ENCODE data around the gene MRPL9. TPM values are rescaled to one million over a fixed set of nuclear protein-coding genes. Genes with fewer than 3 reads are reported as not detected.
A peak's percentile ranks its signal among the peaks of the same experiment; 100 is the strongest.
"Not testable (repeated sequence)": the region's sequence is repeated elsewhere in the genome, so short reads cannot be mapped to it uniquely, and the experiment has no call there.

The MRPL9 gene
- polyA plus RNA-seq, 3 donors from 2014 or later: 120 to 128 (median 128) TPM

- Mint-ChIP-seq H3K9me3 (no peaks in the 10 kb centered on the region), H3K36me3 (peaks cover 0 to 5% (median 0%) of the 10 kb centered on the region in 3 donors), H3K27me3 (ENCODE audit: low read depth in 3 of 3) (peaks cover 0 to 3% (median 1%) of the 10 kb centered on the region in 3 donors), H3K4me1 (peaks cover 8 to 11% of the 10 kb centered on the region in 2 donors), H3K4me3 (no peak overlapping the region), H3K27ac (no peak overlapping the region)
- DNase-seq: no peak
Measured at GRCh38 chr1:151801310-151801820, 38.1 kb upstream of the MRPL9 start.

GRCh38 chr1:151800830-151801229 is 37.5 kb upstream of the MRPL9 start:
- Mint-ChIP-seq H3K27me3 (ENCODE audit: low read depth in 3 of 3) (peaks cover 0 to 3% (median 1%) of the 10 kb centered on the region in 3 donors), H3K4me1 (peaks cover 8 to 11% of the 10 kb centered on the region in 2 donors), H3K9me3 (no peaks in the 10 kb centered on the region), H3K36me3 (peaks cover 0 to 6% (median 0%) of the 10 kb centered on the region in 3 donors), H3K27ac (peak overlapping the region in 2 of 6 donors; percentile 5 to 40), H3K4me3 (no peak overlapping the region)
- no peak for DNase-seq

- H3K27ac Mint-ChIP-seq: no peak overlapping the region
- H3K4me3 Mint-ChIP-seq: no peak overlapping the region
- peaks cover 0 to 3% (median 1%) of the 10 kb centered on the region in 3 donors for H3K27me3 Mint-ChIP-seq (ENCODE audit: low read depth in 3 of 3)
- DNase-seq: no peak
- H3K9me3 Mint-ChIP-seq: no peaks in the 10 kb centered on the region
- peaks cover 0 to 7% (median 2%) of the 10 kb centered on the region in 3 donors for H3K36me3 Mint-ChIP-seq
- H3K4me1 Mint-ChIP-seq: peaks cover 8 to 11% of the 10 kb centered on the region in 2 donors
Measured at GRCh38 chr1:151799179-151800022, 36.1 kb upstream of the MRPL9 start.

GRCh38 chr1:151798571-151798970 is 35.3 kb upstream of the MRPL9 start:
- Mint-ChIP-seq H3K4me3 (no peak overlapping the region), H3K27ac (no peak overlapping the region), H3K36me3 (peaks cover 0 to 10% (median 5%) of the 10 kb centered on the region in 3 donors), H3K4me1 (peaks cover 8 to 11% of the 10 kb centered on the region in 2 donors), H3K9me3 (no peaks in the 10 kb centered on the region), H3K27me3 (ENCODE audit: low read depth in 3 of 3) (peaks cover 0 to 3% (median 1%) of the 10 kb centered on the region in 3 donors)
- no peak for DNase-seq

GRCh38 chr1:151790940-151791651 is 27.8 kb upstream of the MRPL9 start:
- H3K9me3 Mint-ChIP-seq: no peaks in the 10 kb centered on the region
- DNase-seq: no peak
- H3K36me3 Mint-ChIP-seq: peaks cover 0 to 5% (median 4%) of the 10 kb centered on the region in 3 donors
- H3K4me1 Mint-ChIP-seq: peaks cover 32 to 35% of the 10 kb centered on the region in 2 donors
- H3K27me3 Mint-ChIP-seq (ENCODE audit: low read depth in 3 of 3): peaks cover 6 to 12% (median 8%) of the 10 kb centered on the region in 3 donors
- H3K27ac Mint-ChIP-seq: peak overlapping the region; percentile 83 to 94 (median 86)
- peak overlapping the region; percentile 95 to 98 (median 97) for H3K4me3 Mint-ChIP-seq

GRCh38 chr1:151790071-151790939 is 27.0 kb upstream of the MRPL9 start, which contains the start of gene TDRKH:
Gene TDRKH (minus strand): TSS chr1:151790500. CDS start chr1:151783022, 7,478 bp downstream.
- H3K9me3 Mint-ChIP-seq: no peaks in the 10 kb centered on the region
- H3K4me3 Mint-ChIP-seq: peak within 1 kb of the TSS; percentile 95 to 98 (median 97)
- peak; percentile 98 to 99 (median 98) for DNase-seq
- peaks cover 32 to 35% of the 10 kb centered on the region in 2 donors for H3K4me1 Mint-ChIP-seq
- peak within 1 kb of the TSS; percentile 83 to 94 (median 86) for H3K27ac Mint-ChIP-seq
- peaks cover 6 to 12% (median 8%) of the 10 kb centered on the region in 3 donors for H3K27me3 Mint-ChIP-seq (ENCODE audit: low read depth in 3 of 3)
- peaks cover 0 to 5% (median 4%) of the 10 kb centered on the region in 3 donors for H3K36me3 Mint-ChIP-seq

- Mint-ChIP-seq H3K9me3 (no peaks in the 10 kb centered on the region), H3K4me1 (peaks cover 32 to 35% of the 10 kb centered on the region in 2 donors), H3K27me3 (ENCODE audit: low read depth in 3 of 3) (peaks cover 6 to 12% (median 8%) of the 10 kb centered on the region in 3 donors), H3K27ac (no peak overlapping the region), H3K4me3 (no peak overlapping the region), H3K36me3 (no peaks in the 10 kb centered on the region)
- DNase-seq: no peak
Measured at GRCh38 chr1:151787689-151788088, 24.4 kb upstream of the MRPL9 start.

- peaks cover 0 to 3% (median 0%) of the 10 kb centered on the region in 3 donors for H3K27me3 Mint-ChIP-seq (ENCODE audit: low read depth in 3 of 3)
- DNase-seq: no peak
- peaks cover 0 to 2% of the 10 kb centered on the region in 2 donors for H3K4me1 Mint-ChIP-seq
- no peaks in the 10 kb centered on the region for H3K9me3 Mint-ChIP-seq
- H3K36me3 Mint-ChIP-seq: peaks cover 10 to 24% (median 11%) of the 10 kb centered on the region in 3 donors
- no peak overlapping the region for H3K4me3 Mint-ChIP-seq
- H3K27ac Mint-ChIP-seq: no peak overlapping the region
Measured at GRCh38 chr1:151783796-151784195, 20.5 kb upstream of the MRPL9 start.

GRCh38 chr1:151782741-151783140 is 19.4 kb upstream of the MRPL9 start:
- Mint-ChIP-seq H3K27ac (no peak overlapping the region), H3K4me1 (no peaks in the 10 kb centered on the region), H3K36me3 (peaks cover 17 to 32% (median 18%) of the 10 kb centered on the region in 3 donors), H3K4me3 (no peak overlapping the region), H3K27me3 (ENCODE audit: low read depth in 3 of 3) (peaks cover 0 to 3% (median 0%) of the 10 kb centered on the region in 3 donors), H3K9me3 (no peaks in the 10 kb centered on the region)
- no peak for DNase-seq

- not testable (repeated sequence) for H3K4me1 Mint-ChIP-seq; H3K27ac Mint-ChIP-seq; H3K27me3 Mint-ChIP-seq (ENCODE audit: low read depth in 3 of 3); H3K4me3 Mint-ChIP-seq; H3K9me3 Mint-ChIP-seq; DNase-seq
- H3K36me3 Mint-ChIP-seq: peaks cover 17 to 32% (median 18%) of the 10 kb centered on the region in 3 donors
Measured at GRCh38 chr1:151782026-151782425, 18.7 kb upstream of the MRPL9 start.

- not testable (repeated sequence) for H3K27ac Mint-ChIP-seq; H3K27me3 Mint-ChIP-seq (ENCODE audit: low read depth in 3 of 3); H3K9me3 Mint-ChIP-seq; H3K4me3 Mint-ChIP-seq; DNase-seq; H3K4me1 Mint-ChIP-seq
- H3K36me3 Mint-ChIP-seq: peaks cover 21 to 40% (median 25%) of the 10 kb centered on the region in 3 donors
Measured at GRCh38 chr1:151780736-151781135, 17.4 kb upstream of the MRPL9 start.

GRCh38 chr1:151779852-151780251 is 16.6 kb upstream of the MRPL9 start:
- no peaks in the 10 kb centered on the region for H3K9me3 Mint-ChIP-seq
- H3K27ac Mint-ChIP-seq: no peak overlapping the region
- H3K36me3 Mint-ChIP-seq: peaks cover 30 to 49% (median 32%) of the 10 kb centered on the region in 3 donors
- DNase-seq: no peak
- H3K4me1 Mint-ChIP-seq: no peaks in the 10 kb centered on the region
- peaks cover 0 to 3% (median 0%) of the 10 kb centered on the region in 3 donors for H3K27me3 Mint-ChIP-seq (ENCODE audit: low read depth in 3 of 3)
- no peak overlapping the region for H3K4me3 Mint-ChIP-seq

GRCh38 chr1:151777317-151777716 is 14.0 kb upstream of the MRPL9 start:
- Mint-ChIP-seq H3K27me3 (ENCODE audit: low read depth in 3 of 3) (peaks cover 0 to 5% (median 0%) of the 10 kb centered on the region in 3 donors), H3K27ac (no peak overlapping the region), H3K4me3 (no peak overlapping the region), H3K36me3 (peaks cover 40 to 59% (median 40%) of the 10 kb centered on the region in 3 donors), H3K4me1 (no peaks in the 10 kb centered on the region), H3K9me3 (no peaks in the 10 kb centered on the region)
- DNase-seq: no peak
